Endodermal cell (in vitro differentiated cells): ENCODE data around the gene HEYL. TPM values are rescaled to one million over a fixed set of nuclear protein-coding genes. Genes with fewer than 3 reads are reported as not detected.

Experiments
- DNase-seq: peaks from one replicate; pipeline ENCODE4 v3.0.0-alpha.2; 2017
- H3K27ac ChIP-seq: 2 replicates; pipeline ENCODE4 v1.5.1; 2013; ENCODE audit warnings: mild to moderate bottlenecking, low read depth, low read length, moderate library complexity
- H3K27me3 ChIP-seq: 2 replicates; pipeline ENCODE4 v1.6.1; 2013; ENCODE audit warnings: mild to moderate bottlenecking, low read length, moderate library complexity; ENCODE audit not compliant: insufficient read depth, control insufficient read depth, poor library complexity, severe bottlenecking
- H3K36me3 ChIP-seq: 2 replicates; pipeline ENCODE4 v1.7.0; 2013; ENCODE audit warnings: mild to moderate bottlenecking, low read length, moderate library complexity; ENCODE audit not compliant: control insufficient read depth, insufficient read depth
- H3K4me1 ChIP-seq: one replicate; pipeline ENCODE4 v1.7.0; 2013; ENCODE audit warnings: low read length; ENCODE audit not compliant: control insufficient read depth, insufficient read depth
- H3K4me3 ChIP-seq: 2 replicates; pipeline ENCODE4 v1.5.1; 2013; ENCODE audit warnings: mild to moderate bottlenecking, low read length, moderate library complexity
- H3K9ac ChIP-seq: 2 replicates; pipeline ENCODE4 v1.6.1; 2013; ENCODE audit warnings: mild to moderate bottlenecking, low read length, moderate library complexity; ENCODE audit not compliant: poor library complexity, severe bottlenecking; ENCODE audit errors: extremely low read depth
- H3K9me3 ChIP-seq: 2 replicates; pipeline ENCODE4 v1.6.1; 2013; ENCODE audit warnings: mild to moderate bottlenecking, low read length, moderate library complexity; ENCODE audit not compliant: control insufficient read depth
- H3K27ac Mint-ChIP-seq: 2 replicates; pipeline ENCODE4 v1.8.0; 2020; ENCODE audit warnings: mixed read lengths
- H3K27me3 Mint-ChIP-seq: 2 replicates; pipeline ENCODE4 v1.8.0; 2021; ENCODE audit warnings: mild to moderate bottlenecking, mixed read lengths; ENCODE audit not compliant: insufficient read depth
- H3K36me3 Mint-ChIP-seq: 2 replicates; pipeline ENCODE4 v1.8.0; 2020; ENCODE audit warnings: low read depth, mixed read lengths
- H3K4me1 Mint-ChIP-seq: 2 replicates; pipeline ENCODE4 v1.8.0; 2020; ENCODE audit warnings: mixed read lengths
- H3K4me3 Mint-ChIP-seq: 2 replicates; pipeline ENCODE4 v1.8.0; 2020; ENCODE audit warnings: mild to moderate bottlenecking, moderate library complexity, mixed read lengths
- H3K9me3 Mint-ChIP-seq: 2 replicates; pipeline ENCODE4 v1.8.0; 2020; ENCODE audit warnings: mild to moderate bottlenecking, mixed read lengths
- WGBS, 2 experiments: methylation state at CpG; one replicate each; pipeline versions ENCODE4 v1.1.5 to v1.1.7; 2013; ENCODE audit warnings: missing lambda C conversion rate in 2 of 2, mixed read lengths in 1 of 2; ENCODE audit not compliant: insufficient coverage in 1 of 2, insufficient read length in 1 of 2; 5-methylcytosine and 5-hydroxymethylcytosine counted together
- total RNA-seq, 2 donors: library from RNA; stranded (reverse); fragmentation: NEBNext Ultra II Directional in 1 of 2; extraction: Animal tissue kit (Norgen Biotek cat#: 25700) in 1 of 2; gene quantifications; 2 replicates in 1 of 2; 3 replicates in 1 of 2; pipeline ENCODE4 v1.2.1, GENCODE V29; 2021
- TF ChIP-seq, protein P1 (sequence below): fragments of 200-600 bp; sonication (generic); conservative IDR thresholded peaks from 2 replicates; pipeline ENCODE4 v1.5.0; 2021; ENCODE audit warnings: antibody characterized with exemption, mild to moderate bottlenecking

HEYL gene
- total RNA-seq, 2 donors from 2014 or later, result 1.2 to 1.5 TPM

DNA sequence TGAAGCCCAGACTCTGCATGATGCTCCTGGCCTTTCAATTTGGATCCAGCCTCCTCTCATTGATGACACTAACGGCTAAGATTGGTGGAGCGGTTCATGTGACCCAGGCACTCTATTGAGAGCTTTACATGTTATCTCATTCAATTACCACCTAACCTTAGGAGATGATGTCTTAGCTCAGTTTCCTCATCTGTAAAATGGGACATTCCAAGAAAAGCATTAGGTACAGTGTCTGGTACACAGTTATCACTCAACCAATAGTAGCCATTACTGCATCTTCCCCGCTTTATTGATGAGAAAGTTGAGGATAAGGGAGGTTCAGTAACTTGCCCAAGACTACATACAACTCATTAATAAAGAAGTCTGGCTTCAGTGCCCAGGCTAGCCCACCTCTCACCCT is 17.0 kb downstream of the HEYL start:
- Mint-ChIP-seq H3K4me3 (no peak overlapping the region), H3K27ac (no peak overlapping the region), H3K36me3 (no peaks in the 10 kb centered on the region), H3K9me3 (no peaks in the 10 kb centered on the region), H3K4me1 (no peaks in the 10 kb centered on the region), H3K27me3 (peaks cover 86% of the 10 kb centered on the region)
- Histone ChIP-seq H3K4me3 (no peak overlapping the region), H3K27me3 (peaks cover 66% of the 10 kb centered on the region), H3K36me3 (no peaks in the 10 kb centered on the region), H3K9ac (no peak overlapping the region), H3K27ac (no peak overlapping the region), H3K4me1 (no peaks in the 10 kb centered on the region), H3K9me3 (no peaks in the 10 kb centered on the region)
- DNase-seq, result no peak
- TF ChIP-seq, protein P1, sequence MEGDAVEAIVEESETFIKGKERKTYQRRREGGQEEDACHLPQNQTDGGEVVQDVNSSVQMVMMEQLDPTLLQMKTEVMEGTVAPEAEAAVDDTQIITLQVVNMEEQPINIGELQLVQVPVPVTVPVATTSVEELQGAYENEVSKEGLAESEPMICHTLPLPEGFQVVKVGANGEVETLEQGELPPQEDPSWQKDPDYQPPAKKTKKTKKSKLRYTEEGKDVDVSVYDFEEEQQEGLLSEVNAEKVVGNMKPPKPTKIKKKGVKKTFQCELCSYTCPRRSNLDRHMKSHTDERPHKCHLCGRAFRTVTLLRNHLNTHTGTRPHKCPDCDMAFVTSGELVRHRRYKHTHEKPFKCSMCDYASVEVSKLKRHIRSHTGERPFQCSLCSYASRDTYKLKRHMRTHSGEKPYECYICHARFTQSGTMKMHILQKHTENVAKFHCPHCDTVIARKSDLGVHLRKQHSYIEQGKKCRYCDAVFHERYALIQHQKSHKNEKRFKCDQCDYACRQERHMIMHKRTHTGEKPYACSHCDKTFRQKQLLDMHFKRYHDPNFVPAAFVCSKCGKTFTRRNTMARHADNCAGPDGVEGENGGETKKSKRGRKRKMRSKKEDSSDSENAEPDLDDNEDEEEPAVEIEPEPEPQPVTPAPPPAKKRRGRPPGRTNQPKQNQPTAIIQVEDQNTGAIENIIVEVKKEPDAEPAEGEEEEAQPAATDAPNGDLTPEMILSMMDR, result no peak
- WGBS, 2 experiments, result 89 to 100% methylated on average over 2 of the region's 3 CpGs

DNA sequence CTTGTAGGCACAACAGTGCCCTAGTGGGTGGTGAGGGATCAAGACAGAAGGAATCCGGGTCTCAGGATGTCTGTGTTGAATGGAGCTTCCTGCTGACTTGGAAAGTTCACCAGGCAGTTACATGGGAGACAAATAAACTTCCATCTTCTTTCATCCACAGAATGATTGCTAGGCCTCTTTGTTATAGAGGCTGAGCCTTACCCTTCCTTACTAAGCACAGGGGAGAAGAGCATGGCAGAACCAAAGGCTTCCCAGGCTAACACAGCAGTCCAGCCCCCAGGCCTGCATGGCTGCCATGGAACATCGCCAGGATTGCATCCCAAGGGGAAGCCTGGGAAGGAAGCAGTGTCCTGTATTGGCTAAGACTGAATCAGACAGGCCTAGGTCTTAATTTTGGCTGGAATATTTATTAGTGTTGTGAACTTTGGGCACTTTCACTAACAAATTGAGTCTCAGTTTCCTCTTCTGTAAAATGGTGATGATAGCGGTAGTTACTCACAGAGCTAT is 18.7 kb downstream of the HEYL start:
- Histone ChIP-seq H3K4me3 (no peak overlapping the region), H3K27ac (no peak overlapping the region), H3K9me3 (no peaks in the 10 kb centered on the region), H3K4me1 (no peaks in the 10 kb centered on the region), H3K36me3 (no peaks in the 10 kb centered on the region), H3K27me3 (peaks cover 57% of the 10 kb centered on the region), H3K9ac (no peak overlapping the region)
- Mint-ChIP-seq H3K4me3 (no peak overlapping the region), H3K27me3 (peaks cover 86% of the 10 kb centered on the region), H3K27ac (no peak overlapping the region), H3K36me3 (no peaks in the 10 kb centered on the region), H3K4me1 (no peaks in the 10 kb centered on the region), H3K9me3 (no peaks in the 10 kb centered on the region)
- TF ChIP-seq, protein P1, result no peak
- 89 to 91% methylated on average over 1 to 3 of the region's 3 CpGs for WGBS, 2 experiments
- no peak for DNase-seq

DNA sequence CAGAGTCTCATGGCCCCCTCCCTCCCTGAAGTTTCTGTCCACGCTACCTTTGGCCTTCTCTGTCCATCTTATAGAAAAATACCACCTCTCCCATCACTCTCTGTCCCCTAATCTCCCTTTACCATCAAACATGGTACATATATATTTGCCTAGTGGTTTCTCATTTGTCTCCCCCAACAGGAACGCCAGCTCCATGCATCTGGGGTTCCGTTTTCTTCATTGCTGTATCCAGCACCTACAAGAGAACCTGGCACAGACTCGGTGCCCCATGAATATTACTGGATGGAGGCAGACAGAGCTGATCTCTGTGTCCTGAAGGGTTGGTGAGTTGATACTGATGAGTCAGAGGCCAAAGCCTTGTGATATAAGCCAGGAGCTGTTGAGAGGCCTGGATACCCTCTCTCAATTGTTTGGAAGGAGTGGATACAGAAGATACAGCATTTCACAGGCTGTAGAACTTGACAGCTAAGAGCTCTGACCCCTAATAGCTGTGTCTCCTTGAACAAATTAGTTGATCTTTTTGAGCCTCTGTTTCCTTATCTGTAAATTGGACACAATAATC is 21.9 kb downstream of the HEYL start:
- Mint-ChIP-seq H3K36me3 (no peaks in the 10 kb centered on the region), H3K9me3 (peaks cover 3% of the 10 kb centered on the region), H3K27me3 (peaks cover 70% of the 10 kb centered on the region), H3K4me1 (no peaks in the 10 kb centered on the region), H3K4me3 (no peak overlapping the region), H3K27ac (no peak overlapping the region)
- no peak overlapping the region for H3K4me3 ChIP-seq
- no peak overlapping the region for H3K27ac ChIP-seq
- WGBS, 2 experiments, result 89 to 93% methylated on average over 3 to 4 of the region's 4 CpGs
- DNase-seq, result no peak
- TF ChIP-seq, protein P1, result no peak
- no peaks in the 10 kb centered on the region for H3K9me3 ChIP-seq
- no peak overlapping the region for H3K9ac ChIP-seq
- peaks cover 36% of the 10 kb centered on the region for H3K27me3 ChIP-seq
- no peaks in the 10 kb centered on the region for H3K36me3 ChIP-seq
- no peaks in the 10 kb centered on the region for H3K4me1 ChIP-seq
